ENCODE results near the gene QRSL1.

- no peak for TF ChIP-seq CTCF (conservative IDR thresholded peaks at IDR 0.05; ENCODE audit: low read depth in 2 of 2)
- TF ChIP-seq STAT1 (IDR thresholded peaks at IDR 0.05; ENCODE audit: unreplicated experiment), result no peak
- no peak for TF ChIP-seq EZH2phosphoT487 (IDR thresholded peaks at IDR 0.05; ENCODE audit: unreplicated experiment)
- TF ChIP-seq EZH2 (IDR thresholded peaks at IDR 0.05; ENCODE audit: low read depth, unreplicated experiment), result no peak
- TF ChIP-seq REST (IDR thresholded peaks at IDR 0.05; ENCODE audit: unreplicated experiment), result no peak
- no peak for TF ChIP-seq POLR2AphosphoS5 (IDR thresholded peaks at IDR 0.05; ENCODE audit: low read depth)
- TF ChIP-seq CREB1 (CRISPR knock-in tag; IDR thresholded peaks at IDR 0.05; ENCODE audit: low read depth), result no peak
- no peak for TF ChIP-seq ZNF114 (CRISPR knock-in tag; IDR thresholded peaks at IDR 0.05)
Measured at GRCh38 chr6:106639812-106640211, 10.4 kb downstream of the QRSL1 start.
